Thoracic aorta (tissue), 2 donors: ENCODE results near the gene PDXK. TPM values are rescaled to one million over a fixed set of nuclear protein-coding genes. Genes with fewer than 3 reads are reported as not detected.

Experiments
- ATAC-seq: fragments of 150-250 bp; one replicate; pipeline ENCODE4 v1.8.0; 2017; ENCODE audit warnings: low read depth; ENCODE audit not compliant: insufficient number of reproducible peaks, low FRiP score
- DNase-seq: peaks from one replicate; pipeline ENCODE4 v3.0.0-alpha.2; 2020; ENCODE audit warnings: low spot score
- H3K27ac ChIP-seq, 2 donors: fragments of 200-600 bp; sonication (generic); 1 replicate in 1 of 2; 2 replicates in 1 of 2; pipeline ENCODE4 v1.5.1; 2016; ENCODE audit warnings: mild to moderate bottlenecking in 2 of 2, moderate library complexity in 2 of 2
- H3K27me3 ChIP-seq: fragments of 200-600 bp; sonication (generic); replicated peaks from 2 replicates; pipeline ENCODE4 v1.6.0; 2016; ENCODE audit warnings: mild to moderate bottlenecking; ENCODE audit not compliant: insufficient read depth
- H3K36me3 ChIP-seq: fragments of 200-600 bp; sonication (generic); one replicate; pipeline ENCODE4 v1.5.1; 2016
- H3K4me1 ChIP-seq, 2 donors: fragments of 200-600 bp; sonication (generic); 1 replicate in 1 of 2; 2 replicates in 1 of 2; pipeline versions ENCODE4 v1.5.1 to v1.6.0; 2016; ENCODE audit warnings: low read depth in 2 of 2, mild to moderate bottlenecking in 1 of 2; ENCODE audit not compliant: control insufficient read depth in 1 of 2
- H3K4me3 ChIP-seq: fragments of 200-600 bp; sonication (generic); 2 replicates; pipeline ENCODE4 v1.5.1; 2016; ENCODE audit warnings: mild to moderate bottlenecking
- H3K9me3 ChIP-seq: fragments of 200-600 bp; sonication (generic); 2 replicates; pipeline ENCODE4 v1.5.1; 2016
- total RNA-seq, 2 donors: library from RNA; depleted of rRNA; stranded (reverse); fragments of >200 nt; gene quantifications; one replicate each; pipeline versions ENCODE4 v1.1.0 to v1.2.3, GENCODE V29; 2016
- TF ChIP-seq, protein P1 (sequence below): fragments of 200-600 bp; sonication (generic); IDR thresholded peaks from one replicate; pipeline ENCODE4 v1.5.1; 2019; ENCODE audit warnings: antibody characterized with exemption

Gene PDXK
- total RNA-seq, 2 donors from 2014 or later: 52.4 to 64.7 TPM

DNA sequence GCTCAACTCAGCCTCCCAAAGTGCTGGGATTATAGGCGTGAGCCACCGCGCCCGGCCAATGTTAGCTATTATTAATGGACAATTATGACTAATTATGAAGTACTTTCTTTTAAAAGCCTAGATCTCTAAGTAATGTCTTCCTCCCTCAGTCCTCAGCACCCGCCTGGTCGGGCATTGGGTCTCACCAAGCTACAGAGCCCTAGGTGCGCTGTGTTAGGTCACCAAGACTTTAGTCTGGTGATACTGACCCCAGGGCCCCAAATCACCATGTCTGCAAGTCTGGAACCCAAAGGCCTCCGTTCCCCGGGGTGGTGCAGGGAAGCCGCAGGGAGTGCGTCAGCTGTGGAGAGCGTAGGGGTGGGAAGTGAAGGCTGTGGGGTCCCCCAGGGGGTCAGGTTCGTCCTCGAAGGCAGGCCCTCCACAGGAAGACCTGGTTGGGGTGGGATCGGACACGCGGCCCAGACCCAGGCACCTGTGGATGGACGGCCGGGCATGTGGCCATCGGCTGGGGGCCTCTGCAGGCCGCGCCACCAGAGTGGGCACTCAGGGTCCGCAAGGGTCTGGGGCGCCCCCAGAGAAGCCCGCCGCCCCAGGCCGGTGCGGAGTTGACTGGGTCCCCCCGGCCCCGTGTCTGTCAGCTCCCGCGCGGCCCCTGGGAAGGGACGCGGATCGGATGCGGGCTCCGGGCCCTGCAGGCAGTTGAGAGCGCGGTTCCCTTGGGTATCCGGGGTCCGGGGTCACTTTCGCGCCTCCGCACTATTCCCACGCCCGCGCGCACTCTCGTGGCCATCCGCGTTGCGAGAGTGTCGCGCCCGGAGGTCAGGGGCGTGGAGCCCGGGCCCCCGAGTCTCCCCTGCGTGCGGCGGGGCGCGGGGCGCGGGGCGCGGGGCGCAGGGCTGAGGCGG is 710 bp upstream of the PDXK start:
- no peak for DNase-seq

DNA sequence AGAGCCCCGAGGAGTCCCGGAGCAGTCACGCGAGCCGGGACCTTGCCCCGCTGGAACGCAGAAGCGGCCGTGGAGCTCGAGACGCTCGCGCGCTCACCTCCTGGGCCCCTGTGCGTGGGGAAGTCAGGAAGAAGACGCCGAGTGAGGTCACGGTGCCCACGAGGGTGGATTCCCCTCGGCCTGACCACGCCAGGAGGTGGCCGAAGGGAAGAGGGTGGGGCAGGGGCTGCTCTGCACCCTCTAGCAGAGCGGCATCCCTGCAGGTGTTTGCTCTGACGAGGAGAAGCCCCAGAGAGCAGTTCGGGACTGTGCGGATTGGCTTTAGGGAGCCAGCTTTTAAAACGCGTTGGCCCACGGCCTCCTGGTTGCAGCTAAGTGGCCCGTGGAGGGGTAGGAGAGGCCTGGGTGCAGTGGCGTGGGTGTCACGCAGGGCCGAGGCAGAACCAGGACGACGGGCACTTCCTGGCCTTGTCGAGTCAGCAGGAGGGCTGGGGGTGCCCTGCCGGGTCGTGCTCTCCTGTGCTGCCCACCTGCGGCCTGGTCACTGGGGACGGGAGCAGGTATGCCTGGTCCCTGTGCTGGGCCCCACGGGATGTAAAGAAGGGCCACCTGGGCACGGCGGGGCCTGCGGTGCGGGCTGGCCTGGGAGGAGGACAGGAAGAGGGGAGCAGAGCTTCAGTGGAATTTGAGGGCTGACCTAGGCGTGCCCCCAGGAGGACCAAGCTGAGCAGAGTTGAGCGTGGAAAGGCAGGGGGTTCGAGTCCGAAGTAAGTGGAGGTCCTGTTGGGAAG is 1.0 kb downstream of the PDXK start:
- Histone ChIP-seq H3K27ac (peak overlapping the region; percentile 65 to 77), H3K4me3 (peak overlapping the region; percentile 87), H3K27me3 (no peaks in the 10 kb centered on the region), H3K36me3 (no peaks in the 10 kb centered on the region), H3K4me1 (peaks cover 20 to 37% of the 10 kb centered on the region in 2 donors), H3K9me3 (no peaks in the 10 kb centered on the region)
- no peak for ATAC-seq
- TF ChIP-seq, protein P1, sequence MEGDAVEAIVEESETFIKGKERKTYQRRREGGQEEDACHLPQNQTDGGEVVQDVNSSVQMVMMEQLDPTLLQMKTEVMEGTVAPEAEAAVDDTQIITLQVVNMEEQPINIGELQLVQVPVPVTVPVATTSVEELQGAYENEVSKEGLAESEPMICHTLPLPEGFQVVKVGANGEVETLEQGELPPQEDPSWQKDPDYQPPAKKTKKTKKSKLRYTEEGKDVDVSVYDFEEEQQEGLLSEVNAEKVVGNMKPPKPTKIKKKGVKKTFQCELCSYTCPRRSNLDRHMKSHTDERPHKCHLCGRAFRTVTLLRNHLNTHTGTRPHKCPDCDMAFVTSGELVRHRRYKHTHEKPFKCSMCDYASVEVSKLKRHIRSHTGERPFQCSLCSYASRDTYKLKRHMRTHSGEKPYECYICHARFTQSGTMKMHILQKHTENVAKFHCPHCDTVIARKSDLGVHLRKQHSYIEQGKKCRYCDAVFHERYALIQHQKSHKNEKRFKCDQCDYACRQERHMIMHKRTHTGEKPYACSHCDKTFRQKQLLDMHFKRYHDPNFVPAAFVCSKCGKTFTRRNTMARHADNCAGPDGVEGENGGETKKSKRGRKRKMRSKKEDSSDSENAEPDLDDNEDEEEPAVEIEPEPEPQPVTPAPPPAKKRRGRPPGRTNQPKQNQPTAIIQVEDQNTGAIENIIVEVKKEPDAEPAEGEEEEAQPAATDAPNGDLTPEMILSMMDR: no peak
- no peak for DNase-seq

More for the DNA sequence above, 710 bp upstream of the PDXK start:
- H3K9me3 ChIP-seq: no peaks in the 10 kb centered on the region
- TF ChIP-seq, protein P1: no peak
- H3K4me1 ChIP-seq: peaks cover 19 to 34% of the 10 kb centered on the region in 2 donors
- H3K36me3 ChIP-seq: no peaks in the 10 kb centered on the region
- H3K27me3 ChIP-seq: no peaks in the 10 kb centered on the region
- ATAC-seq: peak; percentile 7
- peak overlapping the region in 1 of 2 donors; percentile 77 for H3K27ac ChIP-seq
- peak overlapping the region; percentile 87 for H3K4me3 ChIP-seq

DNA sequence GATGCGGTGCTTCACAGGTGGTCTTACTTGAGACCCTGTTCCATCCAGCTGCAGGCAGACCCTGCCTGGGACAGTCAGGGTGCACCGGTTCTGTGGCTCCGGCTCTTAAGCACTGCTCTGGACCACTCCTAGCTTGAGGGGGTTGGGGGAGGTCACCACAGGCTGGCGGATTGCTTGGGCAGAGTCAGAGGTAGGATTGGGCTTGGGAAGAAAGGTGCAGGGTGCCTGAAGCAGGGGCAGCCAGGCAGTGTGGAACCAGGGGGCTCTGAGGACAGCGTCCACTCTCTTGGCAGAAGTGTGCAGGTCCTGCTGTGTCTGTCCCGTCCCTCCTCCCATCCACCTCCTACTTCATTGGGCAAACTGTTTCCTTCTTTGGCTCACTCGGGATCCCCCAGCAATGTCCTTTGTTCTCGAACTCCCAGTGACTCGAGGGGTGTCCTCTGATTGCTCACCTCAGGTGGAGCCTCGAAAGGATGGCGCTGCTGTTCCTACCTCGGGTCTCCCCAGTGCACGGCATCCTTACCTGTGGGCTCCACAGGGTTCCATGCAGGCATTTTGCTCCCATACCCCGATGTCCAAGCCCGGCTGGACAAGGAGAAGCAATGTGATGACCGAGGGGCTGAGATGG is 1.7 kb downstream of the PDXK start:
- Histone ChIP-seq H3K27me3 (no peaks in the 10 kb centered on the region), H3K4me1 (peaks cover 25 to 44% of the 10 kb centered on the region in 2 donors), H3K27ac (peak overlapping the region in 1 of 2 donors; percentile 49), H3K36me3 (no peaks in the 10 kb centered on the region), H3K9me3 (no peaks in the 10 kb centered on the region), H3K4me3 (peak overlapping the region; percentile 87)
- TF ChIP-seq, protein P1: no peak
- no peak for DNase-seq
- ATAC-seq: no peak

DNA sequence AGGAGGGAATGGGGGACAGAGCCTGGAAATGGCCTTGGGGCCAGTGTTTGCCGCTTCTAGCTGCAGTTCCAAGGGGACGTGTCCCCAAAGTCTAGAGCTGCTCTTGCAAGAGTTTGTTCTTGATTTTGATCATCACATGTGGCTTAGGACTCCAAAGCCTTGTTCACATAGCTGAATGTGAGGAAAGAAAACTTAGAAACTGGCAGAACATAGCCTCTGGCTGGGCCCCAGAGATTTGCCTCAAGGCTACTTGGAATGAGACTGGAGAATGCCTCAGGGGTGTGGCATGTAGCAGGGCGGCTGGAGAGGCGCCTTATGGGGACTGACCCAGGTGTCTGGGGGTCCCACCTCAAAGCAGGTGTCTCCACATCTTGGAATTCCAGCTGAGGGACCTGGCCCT is 2.3 kb downstream of the PDXK start:
- H3K4me3 ChIP-seq: peak overlapping the region; percentile 87
- H3K27ac ChIP-seq: peak overlapping the region in 1 of 2 donors; percentile 49
- TF ChIP-seq, protein P1: no peak
- DNase-seq (no peak), ATAC-seq (no peak)
- peaks cover 25 to 49% of the 10 kb centered on the region in 2 donors for H3K4me1 ChIP-seq
- no peaks in the 10 kb centered on the region for H3K36me3 ChIP-seq
- no peaks in the 10 kb centered on the region for H3K9me3 ChIP-seq
- H3K27me3 ChIP-seq: no peaks in the 10 kb centered on the region
